SU-DHL-6 (cell line): Measurements from ENCODE around the gene SEPTIN2.

Experiments used
- H2AFZ ChIP-seq: fragments of 200-600 bp; sonication (generic); 2 replicates; pipeline ENCODE4 v1.6.1; 2014; ENCODE audit warnings: low read depth, mild to moderate bottlenecking, moderate library complexity, mixed read lengths, antibody characterized with exemption, low read length; ENCODE audit not compliant: severe bottlenecking
- H3F3A ChIP-seq: fragments of 200-600 bp; shearing (Covaris generic); 2 replicates; pipeline ENCODE4 v1.6.0; 2016; ENCODE audit warnings: antibody characterized with exemption, mild to moderate bottlenecking; ENCODE audit not compliant: insufficient read depth
- H3K27ac ChIP-seq: fragments of 200-600 bp; sonication (generic); 2 replicates; pipeline ENCODE4 v1.5.1; 2016; ENCODE audit warnings: low read depth, mild to moderate bottlenecking, low read length, moderate library complexity, mixed read lengths
- H3K27me3 ChIP-seq: fragments of 200-600 bp; sonication (generic), shearing (Covaris generic); 2 replicates; pipeline ENCODE4 v1.6.0; 2014; ENCODE audit warnings: mild to moderate bottlenecking, low read length
- H3K36me3 ChIP-seq: fragments of 200-600 bp; sonication (generic); 2 replicates; pipeline ENCODE4 v1.6.1; 2014; ENCODE audit warnings: mild to moderate bottlenecking, low read length, mixed read lengths
- H3K4me2 ChIP-seq: fragments of 300-600, 200-600 bp; shearing (Covaris generic), sonication (generic); 2 replicates; pipeline ENCODE4 v1.6.0; 2014; ENCODE audit warnings: low read length, low read depth, mild to moderate bottlenecking; ENCODE audit not compliant: poor library complexity, severe bottlenecking
- H3K4me3 ChIP-seq: fragments of 200-600 bp; sonication (generic); 2 replicates; pipeline ENCODE4 v1.5.1; 2014; ENCODE audit warnings: antibody characterized with exemption, low read length, mild to moderate bottlenecking, mixed read lengths; ENCODE audit not compliant: insufficient read depth, poor library complexity, severe bottlenecking
- H3K79me2 ChIP-seq: fragments of 200-600 bp; sonication (generic); 2 replicates; pipeline ENCODE4 v1.6.1; 2014; ENCODE audit warnings: mild to moderate bottlenecking, low read length, moderate library complexity; ENCODE audit not compliant: insufficient read depth
- H3K9ac ChIP-seq: fragments of 200-600 bp; sonication (generic); 2 replicates; pipeline ENCODE4 v1.7.0; 2014; ENCODE audit warnings: mild to moderate bottlenecking, low read length
- H3K9me2 ChIP-seq: fragments of 200-600 bp; sonication (generic); replicated peaks from 2 replicates; pipeline ENCODE4 v1.6.1; 2014; ENCODE audit warnings: low read length; ENCODE audit not compliant: insufficient read depth
- H3K9me3 ChIP-seq: fragments of 200-600 bp; sonication (generic); 2 replicates; pipeline ENCODE4 v1.6.1; 2014; ENCODE audit warnings: low read length, mixed read lengths; ENCODE audit not compliant: insufficient read depth
- H4K20me1 ChIP-seq: fragments of 200-600 bp; sonication (generic); 2 replicates; pipeline ENCODE4 v1.6.1; 2014; ENCODE audit warnings: low read depth, mild to moderate bottlenecking, antibody characterized with exemption, low read length, moderate library complexity, mixed read lengths
- EZH2phosphoT487 ChIP-seq: fragments of 200-600 bp; sonication (generic), shearing (Covaris generic); conservative IDR thresholded peaks from 2 replicates; pipeline ENCODE4 v1.6.1; 2018; ENCODE audit warnings: mild to moderate bottlenecking, antibody characterized with exemption, low read length, moderate library complexity, mixed read lengths
- TF ChIP-seq, protein P1 (sequence below): fragments of 200-600 bp; sonication (generic); IDR thresholded peaks from one replicate; pipeline ENCODE4 v1.5.1; 2017; ENCODE audit warnings: antibody characterized with exemption, mild to moderate bottlenecking, low read length, moderate library complexity; ENCODE audit not compliant: insufficient read depth, poor library complexity, severe bottlenecking

The SEPTIN2 gene

GRCh38 chr2:241313543-241314095, 2.1 kb upstream of the SEPTIN2 start:
- H3K36me3 ChIP-seq = peaks cover 3% of the 10 kb centered on the region; the same call in 1 of the 2 replicates
- no peak overlapping the region for H3K27ac ChIP-seq
- H3F3A ChIP-seq = peaks cover 21% of the 10 kb centered on the region; the same call in 1 of the 2 replicates
- H2AFZ ChIP-seq = no peak overlapping the region
- no peaks in the 10 kb centered on the region for H3K9me3 ChIP-seq
- peak overlapping the region; percentile 76 for H3K4me2 ChIP-seq
- TF ChIP-seq, protein P1, sequence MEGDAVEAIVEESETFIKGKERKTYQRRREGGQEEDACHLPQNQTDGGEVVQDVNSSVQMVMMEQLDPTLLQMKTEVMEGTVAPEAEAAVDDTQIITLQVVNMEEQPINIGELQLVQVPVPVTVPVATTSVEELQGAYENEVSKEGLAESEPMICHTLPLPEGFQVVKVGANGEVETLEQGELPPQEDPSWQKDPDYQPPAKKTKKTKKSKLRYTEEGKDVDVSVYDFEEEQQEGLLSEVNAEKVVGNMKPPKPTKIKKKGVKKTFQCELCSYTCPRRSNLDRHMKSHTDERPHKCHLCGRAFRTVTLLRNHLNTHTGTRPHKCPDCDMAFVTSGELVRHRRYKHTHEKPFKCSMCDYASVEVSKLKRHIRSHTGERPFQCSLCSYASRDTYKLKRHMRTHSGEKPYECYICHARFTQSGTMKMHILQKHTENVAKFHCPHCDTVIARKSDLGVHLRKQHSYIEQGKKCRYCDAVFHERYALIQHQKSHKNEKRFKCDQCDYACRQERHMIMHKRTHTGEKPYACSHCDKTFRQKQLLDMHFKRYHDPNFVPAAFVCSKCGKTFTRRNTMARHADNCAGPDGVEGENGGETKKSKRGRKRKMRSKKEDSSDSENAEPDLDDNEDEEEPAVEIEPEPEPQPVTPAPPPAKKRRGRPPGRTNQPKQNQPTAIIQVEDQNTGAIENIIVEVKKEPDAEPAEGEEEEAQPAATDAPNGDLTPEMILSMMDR = no peak
- no peak for TF ChIP-seq EZH2phosphoT487
- peaks cover 90% of the 10 kb centered on the region for H3K79me2 ChIP-seq
- H3K9ac ChIP-seq = peak overlapping the region; percentile 83
- H3K9me2 ChIP-seq = no peaks in the 10 kb centered on the region
- no peaks in the 10 kb centered on the region for H3K27me3 ChIP-seq
- peak overlapping the region; percentile 76 for H3K4me3 ChIP-seq
- peaks cover 8% of the 10 kb centered on the region; the same call in 1 of the 2 replicates for H4K20me1 ChIP-seq

DNA sequence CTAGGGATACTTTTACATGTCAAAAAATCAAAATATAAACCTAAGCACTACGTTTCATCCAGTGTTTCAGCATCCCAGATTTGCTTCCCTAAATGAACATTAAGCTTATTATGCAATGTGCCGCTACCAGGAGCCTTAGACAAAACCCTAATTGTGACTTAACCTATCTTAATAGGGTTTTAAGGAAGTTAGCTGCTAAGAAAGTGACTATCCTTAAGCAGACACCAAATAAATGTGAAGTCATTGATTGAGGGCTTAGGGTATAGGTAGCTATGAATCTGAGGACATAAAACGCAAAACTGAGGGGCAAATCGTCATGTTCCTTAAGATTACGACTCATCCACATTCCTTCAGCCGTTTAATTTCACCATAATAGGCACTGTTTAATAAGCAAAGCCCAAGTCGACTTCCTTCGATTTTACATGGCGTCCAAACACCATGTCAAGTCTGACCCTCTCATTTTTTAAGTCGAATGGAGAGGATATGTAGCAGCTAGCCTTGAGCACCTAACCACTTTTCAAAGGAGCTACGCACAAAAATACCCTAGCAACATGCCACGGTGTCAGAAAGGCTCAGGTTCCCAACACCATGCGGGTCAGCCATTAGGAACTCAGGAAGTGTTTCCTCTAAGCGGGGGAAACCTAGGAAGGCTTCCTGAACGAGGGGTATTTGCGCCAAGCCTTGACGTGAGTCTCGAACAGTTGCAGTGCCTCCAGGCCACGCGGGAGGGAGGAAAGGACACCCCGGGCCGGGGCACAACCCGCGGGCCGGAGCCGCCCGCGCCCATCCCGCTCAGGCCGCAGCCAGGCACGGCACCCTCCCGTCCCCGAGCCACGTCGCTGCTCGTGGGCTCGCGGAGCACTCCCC, 1.3 kb upstream of the SEPTIN2 start:
- Histone ChIP-seq H4K20me1 (peaks cover 8% of the 10 kb centered on the region; the same call in 1 of the 2 replicates), H3K9me2 (no peaks in the 10 kb centered on the region), H3K9ac (peak overlapping the region; percentile 83), H3K79me2 (peaks cover 90% of the 10 kb centered on the region), H3K27me3 (no peaks in the 10 kb centered on the region), H3F3A (peaks cover 21% of the 10 kb centered on the region; the same call in 1 of the 2 replicates), H2AFZ (no peak overlapping the region), H3K4me3 (peak overlapping the region; percentile 76), H3K9me3 (no peaks in the 10 kb centered on the region), H3K27ac (peak overlapping the region; percentile 59), H3K36me3 (peaks cover 6% of the 10 kb centered on the region; the same call in 1 of the 2 replicates), H3K4me2 (peak overlapping the region; percentile 76)
- no peak for TF ChIP-seq EZH2phosphoT487
- TF ChIP-seq, protein P1 = no peak

DNA sequence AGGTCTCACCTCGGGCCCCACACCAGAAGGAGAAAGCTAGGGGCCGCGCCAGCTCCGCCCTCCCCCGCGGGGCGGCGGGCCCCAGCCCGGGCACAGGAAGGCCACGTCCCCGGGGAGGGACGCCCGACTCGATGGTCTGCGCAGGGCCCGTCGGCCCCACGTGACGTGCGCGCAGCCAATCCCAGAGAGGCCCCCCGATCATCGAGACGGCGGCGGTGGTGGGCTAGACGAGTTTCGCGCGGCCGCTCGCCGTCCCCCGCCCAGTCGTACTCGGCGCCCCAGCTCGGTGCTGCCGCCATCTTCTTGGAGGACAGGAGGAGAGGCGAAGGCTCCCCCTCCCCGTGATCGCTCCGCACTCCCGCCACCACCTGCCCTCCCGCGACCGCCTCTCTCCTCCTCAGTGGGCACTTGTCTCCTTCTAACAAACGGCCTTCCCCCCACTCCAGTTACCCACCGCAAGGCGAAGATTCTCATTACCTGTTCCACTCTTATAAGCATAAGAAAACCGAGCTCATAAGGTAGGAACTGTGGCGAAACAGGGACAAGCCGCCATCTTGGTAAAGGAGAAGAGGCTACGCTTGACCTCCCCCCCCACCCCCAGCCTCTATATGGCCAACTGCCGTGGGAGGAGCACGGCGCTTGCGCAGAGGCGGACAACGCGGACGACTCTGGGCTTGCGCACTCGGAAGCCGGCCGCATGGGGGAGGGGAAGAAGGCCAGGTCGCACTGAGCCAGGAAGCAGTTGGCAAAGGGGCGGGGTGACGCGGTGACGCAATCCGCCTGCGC, 439 bp upstream of the SEPTIN2 start, which contains the start of gene HDLBP:
Gene HDLBP, minus strand, starts transcription at position 580 of the 786 bp plus-strand sequence. CDS start 48,803 bp downstream, outside the sequence.
- Histone ChIP-seq H3F3A (peaks cover 14% of the 10 kb centered on the region; the same call in 1 of the 2 replicates), H3K27ac (peak within 1 kb of the TSS; percentile 89), H3K36me3 (peaks cover 6% of the 10 kb centered on the region; the same call in 1 of the 2 replicates), H3K4me2 (peak within 1 kb of the TSS; percentile 95), H3K27me3 (no peaks in the 10 kb centered on the region), H4K20me1 (peaks cover 8% of the 10 kb centered on the region; the same call in 1 of the 2 replicates), H3K4me3 (peak within 1 kb of the TSS; percentile 87), H3K9ac (peak within 1 kb of the TSS; percentile 83), H3K9me3 (no peaks in the 10 kb centered on the region), H2AFZ (peak within 1 kb of the TSS; percentile 64), H3K79me2 (peaks cover 90% of the 10 kb centered on the region), H3K9me2 (no peaks in the 10 kb centered on the region)
- TF ChIP-seq, protein P1 = peak; percentile 55
- no peak for TF ChIP-seq EZH2phosphoT487
